Non-pigmented ciliary epithelial cell (primary cell): ENCODE measurements around the gene DPH7.
"Not testable (repeated sequence)": the region's sequence is repeated elsewhere in the genome, so short reads cannot be mapped to it uniquely, and the experiment has no call there.

Experiments
- DNase-seq: peaks from one replicate; pipeline ENCODE4 v3.0.0-alpha.2; 2010; ENCODE audit warnings: low read depth

DPH7 gene

DNA sequence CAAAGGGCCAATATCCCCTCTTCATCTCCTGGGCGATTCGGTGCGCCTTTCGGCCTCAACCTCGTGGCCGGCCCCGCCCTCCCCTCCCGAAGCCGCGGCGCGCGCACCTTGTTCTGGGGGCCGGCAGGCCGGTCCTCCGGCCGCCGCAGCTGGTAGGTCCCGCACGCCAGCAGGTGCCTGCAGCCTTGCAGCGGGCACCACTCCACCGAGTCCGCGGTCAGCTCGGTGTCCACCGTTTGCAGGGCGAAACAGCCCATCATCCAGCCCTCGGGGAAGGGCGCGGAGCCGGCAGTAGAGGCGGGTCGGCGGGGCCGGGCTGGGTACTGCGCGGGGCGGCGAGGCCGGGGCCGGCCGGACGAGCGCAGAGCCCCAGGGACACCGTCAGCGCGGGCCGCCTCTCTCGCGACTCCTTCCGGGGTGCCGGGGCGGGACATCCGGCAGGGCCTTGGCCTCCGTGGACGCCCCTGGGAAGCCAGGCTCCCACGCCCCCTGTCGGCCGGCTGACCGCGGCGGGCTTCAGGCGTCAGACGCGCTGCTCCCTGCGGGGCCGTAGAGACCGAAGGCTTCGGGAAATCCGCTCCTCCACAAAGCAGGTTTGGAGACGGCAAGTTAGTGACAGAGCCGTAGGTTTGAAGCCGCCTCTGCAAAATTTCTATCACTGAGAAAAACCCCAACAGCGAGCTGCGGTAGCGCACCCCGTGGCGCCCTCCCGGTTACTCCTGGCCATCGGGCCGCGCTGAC lies at the start of gene DPH7:
DPH7 (minus strand) TSS at position 408 of the 741 bp plus-strand sequence; CDS start at position 260, 148 bp downstream.
- DNase-seq = peak; percentile 31

DNA sequence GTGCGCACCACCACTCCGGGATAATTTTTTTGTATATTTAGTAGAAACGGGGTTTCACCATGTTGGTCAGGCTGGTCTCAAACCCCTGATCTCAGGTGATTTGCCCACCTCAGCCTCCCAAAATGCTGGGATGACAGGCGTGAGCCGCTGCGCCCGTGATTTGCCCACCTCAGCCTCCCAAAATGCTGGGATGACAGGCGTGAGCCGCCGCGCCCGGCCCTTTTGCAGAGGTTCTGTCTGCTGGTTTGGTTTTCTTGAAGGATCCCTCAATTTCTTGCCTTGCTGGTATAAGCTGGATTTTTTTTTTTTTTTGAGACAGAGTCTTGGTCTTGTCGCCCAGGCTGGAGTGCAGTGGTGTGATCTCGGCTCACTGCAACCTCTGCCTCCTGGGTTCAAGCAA lies 48.7 kb upstream of the DPH7 start:
- not testable (repeated sequence) for DNase-seq

DNA sequence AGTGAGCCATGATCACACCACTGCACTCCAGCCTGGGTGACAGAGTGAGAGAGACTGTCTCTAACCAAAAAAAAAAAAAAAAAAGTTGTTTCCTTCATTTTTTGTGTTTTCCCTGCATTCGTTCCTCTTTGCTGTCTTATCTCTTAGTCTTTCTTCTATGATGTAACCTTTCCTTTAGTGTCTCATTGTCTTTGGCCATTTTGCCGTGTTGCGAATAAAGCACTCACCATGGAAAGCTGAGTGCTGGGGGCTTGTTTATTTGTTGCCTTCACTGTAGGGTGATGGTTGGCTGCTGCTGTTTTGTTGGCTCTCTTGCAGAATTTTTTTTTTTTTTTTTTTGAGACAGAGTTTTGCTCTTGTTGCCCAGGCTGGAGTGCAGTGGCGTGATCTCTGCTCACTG lies 47.7 kb upstream of the DPH7 start:
- no peak for DNase-seq

DNA sequence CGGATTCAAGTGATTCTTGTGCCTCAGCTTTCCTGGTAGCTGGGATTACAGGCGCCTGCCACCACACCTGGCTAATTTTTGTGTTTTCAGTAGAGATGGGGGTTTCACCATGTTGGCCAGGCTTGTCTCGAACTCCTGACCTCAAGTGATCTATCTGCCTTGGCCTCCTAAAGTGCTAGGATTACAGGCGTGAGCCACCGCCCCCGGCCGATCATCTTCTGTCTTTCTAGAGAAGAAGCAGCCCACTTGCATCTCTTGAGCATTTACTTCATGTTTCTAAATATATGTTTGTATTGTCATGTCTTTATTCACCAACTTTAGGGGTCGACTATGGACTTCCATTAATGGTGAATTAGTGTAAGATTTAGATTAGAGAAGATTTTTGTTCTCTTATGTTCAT lies 43.5 kb upstream of the DPH7 start:
- DNase-seq = not testable (repeated sequence)

DNA sequence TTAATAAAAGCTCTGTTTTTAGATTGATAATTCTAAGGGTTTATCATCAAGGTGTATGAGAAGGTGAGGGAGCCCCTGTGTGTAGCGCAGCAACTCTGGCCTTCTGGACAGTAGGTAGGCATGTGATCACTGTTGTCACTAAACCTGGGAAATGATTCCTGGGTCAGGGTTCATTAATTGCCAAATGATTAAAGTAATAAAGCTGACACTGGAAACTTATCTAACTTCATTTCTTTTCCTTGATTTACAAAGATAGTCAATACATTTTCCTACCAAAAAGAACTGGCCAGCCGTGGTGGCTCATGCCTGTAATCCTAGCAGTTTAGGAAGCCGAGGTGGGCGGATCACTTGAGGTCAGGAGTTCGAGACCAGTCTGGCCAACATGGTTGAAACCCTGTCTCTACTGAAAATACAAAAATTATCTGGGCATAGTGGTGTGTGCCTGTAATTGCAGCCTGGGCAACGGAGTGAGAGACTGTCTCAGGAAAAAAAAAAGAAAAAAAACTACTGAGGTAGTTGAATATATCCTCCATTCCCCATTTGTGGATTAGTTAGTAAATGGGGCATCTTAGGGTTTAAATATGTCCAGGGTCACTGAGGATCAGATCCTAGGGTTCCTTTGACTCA lies 42.5 kb upstream of the DPH7 start:
- DNase-seq = no peak

DNA sequence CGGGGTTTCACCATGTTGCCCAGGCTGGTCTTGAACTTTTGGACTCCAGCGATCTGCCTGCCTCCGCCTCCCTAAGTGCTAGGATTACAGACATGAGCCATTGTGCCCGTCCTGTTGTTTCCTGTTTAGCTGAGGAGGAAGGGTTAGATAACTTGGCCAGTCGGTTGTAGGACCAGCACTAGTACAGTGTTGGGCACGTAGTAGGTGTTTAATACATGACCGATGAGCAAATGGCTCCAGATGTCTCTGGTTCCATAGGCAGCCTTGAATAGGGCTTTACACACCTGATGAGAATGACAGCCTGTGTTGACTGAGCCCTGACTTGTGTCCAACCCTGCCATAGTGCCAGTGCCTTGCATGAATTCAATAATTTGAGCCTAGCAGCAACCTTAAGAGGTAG lies 41.9 kb upstream of the DPH7 start:
- no peak for DNase-seq

DNA sequence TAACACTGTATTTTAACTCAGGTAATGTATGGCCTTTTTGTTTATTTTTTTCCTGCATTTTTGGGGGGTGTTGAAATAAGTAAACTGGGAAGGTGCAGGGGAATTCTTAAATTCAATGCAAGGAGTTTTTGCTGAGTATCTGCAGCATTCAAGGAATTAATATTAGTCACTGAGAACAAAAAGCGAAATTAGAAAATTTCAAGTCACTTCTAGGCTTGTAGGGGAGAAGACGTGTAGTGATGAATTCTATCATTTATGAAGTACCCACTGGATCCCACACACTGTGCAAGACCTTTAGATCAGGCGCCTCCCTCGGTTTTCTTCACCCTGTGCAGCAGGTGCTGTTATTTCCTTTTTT lies 41.3 kb upstream of the DPH7 start:
- DNase-seq = no peak

DNA sequence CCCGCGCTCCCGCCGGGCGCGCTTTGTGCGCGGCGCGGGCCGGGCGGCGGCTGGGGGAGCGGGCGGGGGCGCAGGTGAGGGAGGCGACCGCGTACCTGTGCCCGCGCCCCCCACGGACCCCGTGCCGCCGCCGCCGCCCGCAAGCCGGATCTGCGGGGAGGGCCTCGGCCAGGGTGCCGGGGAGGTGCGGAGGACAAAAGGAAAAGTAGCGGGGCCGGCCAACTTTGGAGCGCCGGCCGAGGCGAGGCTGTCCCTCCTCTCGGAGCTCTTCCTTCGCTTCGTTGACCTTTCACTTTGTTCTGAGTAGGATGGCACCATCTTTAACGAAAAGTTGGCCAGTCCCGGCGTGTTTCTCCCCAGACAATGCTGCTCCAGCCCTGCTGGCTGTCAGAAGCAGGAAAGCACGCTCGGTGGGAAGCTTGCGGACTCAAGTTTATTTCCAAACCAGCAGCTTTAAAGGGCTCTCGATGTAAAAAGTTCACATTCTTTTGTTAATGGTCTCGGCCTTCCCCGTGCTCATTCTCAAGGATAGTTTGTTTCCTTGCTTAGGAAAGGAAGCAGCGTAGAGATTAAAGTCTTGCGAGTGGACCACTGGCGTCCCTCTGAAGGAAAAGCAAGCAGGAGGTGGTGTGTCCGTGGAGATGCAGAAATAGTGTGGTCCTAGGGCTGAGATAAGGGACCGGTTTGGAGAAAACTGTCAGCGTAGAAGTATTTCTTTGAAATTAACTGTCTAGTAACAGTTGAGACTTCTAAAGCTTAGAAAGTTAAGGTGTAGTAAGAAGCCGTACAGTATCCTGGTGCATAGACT lies 40.7 kb upstream of the DPH7 start:
- DNase-seq = no peak

DNA sequence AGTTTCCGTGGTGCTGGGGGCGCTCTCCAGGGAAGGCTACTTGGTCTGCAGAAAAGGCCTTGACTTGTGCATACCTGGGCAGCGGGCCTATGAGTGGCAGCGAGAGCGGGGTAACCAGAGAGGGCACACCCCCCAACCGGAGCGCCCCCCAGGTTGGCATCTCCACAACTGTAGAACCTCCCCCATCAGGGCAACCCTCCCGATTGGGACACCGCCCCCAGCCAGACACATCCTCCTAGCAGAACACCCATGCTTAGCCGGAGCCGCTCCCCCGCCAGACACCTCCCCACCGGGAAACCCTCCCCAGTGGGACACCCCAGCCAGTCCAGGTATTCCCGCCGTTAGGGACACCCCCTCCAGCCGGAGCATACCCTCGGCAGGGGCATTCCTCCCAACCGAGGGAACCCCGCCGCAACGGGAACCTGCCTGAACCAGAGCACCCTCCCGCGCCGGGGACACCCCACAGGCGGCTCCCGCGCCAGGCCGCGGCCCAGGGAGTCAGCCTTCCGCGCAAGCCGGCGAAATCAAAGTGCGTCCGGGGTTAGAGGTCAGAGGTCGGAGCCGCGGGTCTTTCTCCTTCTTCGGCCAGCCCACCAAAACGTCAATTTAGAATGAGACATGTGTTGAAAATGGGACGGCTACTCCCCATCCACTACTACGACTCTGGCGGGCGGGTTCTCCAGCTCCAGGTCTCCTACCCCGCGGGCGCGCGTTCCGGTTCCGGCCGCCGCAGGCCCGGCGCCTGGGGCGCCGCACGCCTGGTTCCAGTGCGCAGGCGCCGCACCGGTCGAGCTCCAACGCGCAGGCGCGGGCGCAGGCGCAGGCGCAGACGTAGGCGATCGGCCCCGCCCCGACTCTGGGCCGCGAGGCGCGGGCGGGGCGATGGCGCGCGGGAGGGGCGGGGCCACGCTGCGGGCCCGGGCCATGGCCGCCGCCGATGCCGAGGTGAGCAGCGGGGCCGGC lies 39.7 kb upstream of the DPH7 start, which contains the start of gene EHMT1:
EHMT1 (plus strand) TSS at position 901 of the 963 bp plus-strand sequence; CDS start at position 925, 24 bp downstream.
- no peak for DNase-seq

DNA sequence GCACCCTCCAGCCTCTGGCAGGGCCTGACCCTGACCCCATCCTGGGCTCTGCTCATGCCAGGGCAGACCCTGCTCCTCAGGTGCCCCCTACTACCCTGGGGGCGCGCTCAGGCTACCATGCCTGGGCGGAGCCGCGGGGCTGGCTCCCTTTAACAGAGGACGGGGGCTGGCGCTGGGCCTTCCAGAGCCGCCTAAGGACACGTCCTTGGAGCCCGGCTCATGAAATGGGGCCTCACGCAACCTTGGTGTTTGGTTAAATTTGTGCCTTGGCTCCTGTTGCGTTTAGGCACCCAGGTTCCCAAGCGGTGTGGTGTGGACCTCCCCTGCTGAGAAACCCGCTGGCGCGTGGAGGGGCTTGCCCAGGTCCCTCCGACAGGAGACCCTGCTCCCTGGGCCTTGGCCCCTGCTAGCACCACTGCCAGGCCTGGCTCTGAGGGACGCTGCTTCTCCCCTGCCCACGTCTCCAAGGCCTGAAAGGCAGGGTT lies 36.7 kb upstream of the DPH7 start:
- no peak for DNase-seq

DNA sequence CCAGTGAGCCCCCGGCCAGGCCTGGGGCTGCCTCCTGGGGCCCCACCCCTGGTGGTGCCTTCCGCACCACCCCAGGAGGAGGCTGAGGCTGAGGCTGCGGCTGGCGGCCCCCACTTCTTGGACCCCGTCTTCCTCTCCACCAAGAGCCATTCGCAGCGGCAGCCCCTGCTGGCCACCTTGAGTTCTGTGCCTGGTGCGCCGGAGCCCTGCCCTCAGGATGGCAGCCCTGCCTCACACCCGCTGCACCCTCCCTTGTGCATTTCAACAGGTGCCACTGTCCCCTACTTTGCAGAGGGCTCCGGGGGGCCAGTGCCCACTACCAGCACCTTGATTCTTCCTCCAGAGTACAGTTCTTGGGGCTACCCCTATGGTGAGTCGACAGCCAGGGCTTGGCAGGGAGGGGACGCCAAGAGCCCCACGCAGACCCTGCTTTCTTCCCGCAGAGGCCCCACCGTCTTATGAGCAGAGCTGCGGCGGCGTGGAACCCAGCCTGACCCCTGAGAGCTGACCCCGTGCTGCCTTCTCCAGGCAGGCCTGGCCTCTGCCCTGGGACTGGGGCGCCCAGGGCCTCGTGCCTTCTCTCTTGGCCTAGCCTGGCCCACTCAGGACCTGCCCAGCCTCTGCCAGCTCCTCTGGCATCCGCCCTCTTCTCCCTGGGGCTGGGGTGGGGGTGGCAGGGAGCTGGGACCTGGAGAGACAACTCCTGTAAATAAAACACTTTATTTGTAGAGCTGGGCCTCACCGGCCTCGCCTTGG lies 36.1 kb upstream of the DPH7 start:
- DNase-seq = no peak

DNA sequence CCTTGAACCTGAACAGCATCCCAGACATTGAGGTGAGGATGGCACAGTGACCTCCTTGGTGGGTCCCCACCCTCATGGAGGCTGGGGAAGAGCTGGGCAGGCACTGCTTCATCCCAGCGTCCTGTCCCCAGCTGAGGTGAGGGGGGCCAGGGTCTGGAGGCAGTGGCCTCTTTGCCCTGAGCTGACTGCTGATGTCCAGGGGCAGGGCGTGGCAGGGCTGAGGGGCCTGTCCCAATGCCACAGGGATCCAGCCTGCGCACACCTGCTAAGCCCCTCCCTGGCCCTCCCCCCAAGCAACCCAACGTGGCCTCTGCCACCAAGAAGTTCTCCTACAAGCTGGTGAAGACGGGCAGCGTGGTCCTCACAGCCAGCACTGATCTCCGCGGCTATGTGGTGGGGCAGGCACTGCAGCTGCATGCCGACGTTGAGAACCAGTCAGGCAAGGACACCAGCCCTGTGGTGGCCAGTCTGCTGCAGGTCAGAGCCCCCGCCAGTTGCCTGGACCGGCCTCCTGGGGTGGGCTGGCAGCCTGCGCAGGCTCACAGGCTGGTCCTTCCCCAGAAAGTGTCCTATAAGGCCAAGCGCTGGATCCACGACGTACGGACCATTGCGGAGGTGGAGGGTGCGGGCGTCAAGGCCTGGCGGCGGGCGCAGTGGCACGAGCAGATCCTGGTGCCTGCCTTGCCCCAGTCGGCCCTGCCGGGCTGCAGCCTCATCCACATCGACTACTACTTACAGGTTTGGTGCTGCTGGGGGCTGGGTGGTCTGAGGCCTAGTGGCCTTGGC lies 35.2 kb upstream of the DPH7 start:
- no peak for DNase-seq

DNA sequence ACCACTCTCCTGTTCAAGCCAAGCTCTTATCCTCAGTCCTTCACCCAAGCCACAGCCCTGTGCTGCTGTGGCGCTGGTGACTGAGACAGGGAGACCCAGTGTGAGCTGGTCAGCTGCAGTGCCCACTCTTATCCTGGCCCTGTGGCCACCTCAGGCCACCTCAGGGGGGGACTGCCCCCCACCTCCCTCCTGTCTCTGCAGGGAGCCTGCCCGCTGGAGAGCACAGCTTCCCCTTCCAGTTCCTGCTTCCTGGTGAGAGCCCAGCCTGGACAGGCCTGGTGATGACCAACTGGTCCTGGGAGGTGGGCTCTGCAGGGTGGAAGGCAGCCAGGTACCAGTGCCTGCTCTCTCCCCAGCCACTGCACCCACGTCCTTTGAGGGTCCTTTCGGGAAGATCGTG lies 34.5 kb upstream of the DPH7 start:
- no peak for DNase-seq

DNA sequence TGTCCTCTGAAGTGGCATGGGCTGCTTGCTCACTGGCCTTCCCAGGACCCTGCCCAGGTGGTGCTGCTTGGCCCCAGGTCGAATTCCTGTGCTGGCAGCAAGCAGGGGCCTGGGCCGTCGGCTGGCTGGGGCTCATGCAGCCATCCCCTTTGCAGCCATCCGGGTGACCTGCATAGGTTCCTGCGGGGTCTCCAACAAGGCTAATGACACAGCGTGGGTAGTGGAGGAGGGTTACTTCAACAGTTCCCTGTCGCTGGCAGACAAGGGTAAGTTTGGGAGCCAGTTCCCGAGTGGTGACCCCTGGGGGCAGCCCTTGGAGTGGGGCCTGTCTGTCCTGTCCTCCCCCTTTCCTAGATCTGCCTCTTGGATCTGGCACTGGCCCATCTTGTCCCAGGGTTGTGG lies 34.0 kb upstream of the DPH7 start:
- no peak for DNase-seq

DNA sequence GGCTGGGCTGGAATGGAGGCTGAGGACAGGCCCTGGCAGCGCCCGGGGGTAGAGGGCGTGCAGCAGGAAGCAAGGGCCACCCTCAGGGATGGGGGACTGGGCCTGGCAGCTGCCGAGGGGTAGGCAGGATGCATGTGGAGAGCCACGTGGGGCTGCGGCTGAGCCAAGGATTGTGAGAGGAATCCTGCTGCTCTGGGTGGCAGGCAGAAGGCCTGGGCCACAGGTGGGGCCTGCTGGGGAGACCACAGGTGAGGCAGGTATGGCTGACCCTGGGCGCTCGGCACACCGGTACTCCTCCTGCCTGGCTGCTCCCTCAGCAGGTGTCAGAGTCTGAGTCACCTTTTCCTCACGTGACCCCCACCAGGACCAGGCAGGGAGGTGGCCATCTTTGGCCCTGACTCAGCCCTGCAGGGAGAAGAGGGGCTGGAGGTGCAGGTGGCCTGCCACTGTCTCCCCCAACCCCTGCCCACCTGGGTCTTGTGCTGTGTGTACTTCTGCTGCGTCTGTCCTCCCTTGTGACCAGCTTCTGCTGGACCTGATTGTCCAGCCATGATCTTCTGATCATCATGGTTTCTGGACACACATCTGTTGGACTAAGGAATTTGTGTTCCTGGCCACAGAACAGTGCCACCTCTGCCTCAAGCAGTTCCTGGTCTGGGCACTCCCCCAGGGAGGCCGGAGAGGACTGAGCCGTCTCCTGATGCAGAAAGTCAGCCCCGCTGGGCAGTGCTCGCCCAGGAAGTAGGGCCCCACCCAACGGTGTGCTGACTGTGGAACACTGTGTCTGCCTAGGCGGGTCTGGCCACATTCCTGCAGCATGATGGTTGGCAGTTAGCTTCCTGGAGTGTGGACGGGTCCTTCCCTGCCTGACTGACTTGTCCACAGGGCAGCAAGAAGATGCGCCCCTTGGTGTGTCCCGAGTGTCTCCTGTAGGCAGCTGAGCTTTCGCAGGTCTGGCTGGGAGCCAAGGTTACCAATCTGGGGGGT lies 33.2 kb upstream of the DPH7 start:
- DNase-seq = no peak

DNA sequence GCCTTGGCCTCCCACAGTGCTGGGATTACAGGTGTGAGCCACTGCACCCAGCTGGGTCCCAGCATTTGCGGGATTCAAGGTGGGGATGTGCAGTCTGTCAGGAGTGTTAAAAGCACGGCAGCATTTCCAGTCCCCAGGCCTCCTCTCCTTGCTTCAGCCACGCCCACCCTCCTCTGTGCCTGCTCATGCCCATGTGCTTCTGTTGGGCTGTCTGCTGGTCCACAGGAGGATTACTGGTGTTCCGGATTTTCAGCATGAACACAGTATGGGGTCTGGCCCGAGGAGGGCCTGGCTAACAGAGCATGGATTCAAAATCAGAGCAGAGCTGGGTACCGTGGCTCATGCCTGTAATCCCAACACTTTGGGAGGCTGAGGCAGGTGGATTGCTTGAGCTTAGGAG lies 32.2 kb upstream of the DPH7 start:
- no peak for DNase-seq

DNA sequence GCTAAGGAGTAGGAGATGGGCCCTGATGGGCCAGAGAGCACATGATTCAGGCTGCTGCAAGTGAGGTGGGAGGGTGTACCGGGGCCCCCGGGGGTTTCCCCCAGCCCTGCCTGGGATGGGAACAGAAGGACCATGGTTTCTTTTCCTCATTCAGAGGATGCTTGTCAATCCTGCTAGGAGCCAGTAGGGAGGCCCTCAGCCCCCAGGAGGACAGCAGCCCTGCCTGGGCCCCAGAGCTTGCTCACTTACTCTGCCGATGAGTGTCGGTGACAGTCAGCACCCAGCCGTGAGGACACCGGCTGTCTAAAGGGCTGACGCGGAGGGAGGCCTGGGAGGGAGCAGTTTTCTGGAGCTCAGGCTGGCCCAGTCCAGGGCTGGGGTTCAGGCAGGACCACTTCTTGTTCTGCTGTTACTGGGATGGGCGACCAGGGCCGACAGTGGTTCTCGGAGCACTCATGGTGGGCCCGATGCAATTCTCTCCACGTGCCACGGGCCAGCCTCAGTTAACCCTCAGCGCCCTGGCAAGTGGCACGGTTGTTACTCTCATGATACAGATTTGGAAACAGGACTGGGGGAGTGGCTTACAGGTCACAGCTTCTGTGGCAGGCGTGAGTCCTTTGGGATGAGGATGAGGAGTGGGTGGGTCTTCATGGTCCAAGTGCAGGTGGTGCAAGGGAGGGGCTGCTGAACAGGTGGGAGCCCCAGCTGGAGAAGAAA lies 28.6 kb upstream of the DPH7 start:
- DNase-seq = no peak

DNA sequence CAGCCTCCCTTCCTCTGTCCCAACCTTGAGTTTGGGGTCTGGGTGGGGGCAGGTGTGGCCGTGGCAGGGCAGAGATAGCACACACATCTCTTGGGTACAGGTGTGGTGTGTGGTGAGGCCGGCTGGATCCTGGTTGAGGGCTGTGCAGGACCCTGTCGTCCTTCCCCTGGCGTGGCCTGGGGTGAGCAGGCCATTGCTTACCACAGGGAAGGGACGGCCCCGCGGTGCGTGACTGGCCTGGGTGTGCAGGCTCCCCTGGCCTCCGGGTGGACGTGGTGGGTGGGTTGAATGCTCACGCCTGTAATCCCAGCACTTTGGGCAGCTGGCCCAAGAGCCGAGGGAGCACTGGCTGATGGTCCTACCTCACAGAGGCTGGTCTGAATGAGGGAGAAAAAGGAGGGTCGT lies 28.0 kb upstream of the DPH7 start:
- DNase-seq = no peak
